GM18858 (cell line): Measurements from ENCODE around the gene ASIC3.
A peak's percentile ranks its signal among the peaks of the same experiment; 100 is the strongest.

Experiments
- ATAC-seq: cut with Tn5 transposase; IDR thresholded peaks from one replicate; pipeline ENCODE4 v1.9.1; 2021; ENCODE audit not compliant: unreplicated experiment

Gene ASIC3

DNA sequence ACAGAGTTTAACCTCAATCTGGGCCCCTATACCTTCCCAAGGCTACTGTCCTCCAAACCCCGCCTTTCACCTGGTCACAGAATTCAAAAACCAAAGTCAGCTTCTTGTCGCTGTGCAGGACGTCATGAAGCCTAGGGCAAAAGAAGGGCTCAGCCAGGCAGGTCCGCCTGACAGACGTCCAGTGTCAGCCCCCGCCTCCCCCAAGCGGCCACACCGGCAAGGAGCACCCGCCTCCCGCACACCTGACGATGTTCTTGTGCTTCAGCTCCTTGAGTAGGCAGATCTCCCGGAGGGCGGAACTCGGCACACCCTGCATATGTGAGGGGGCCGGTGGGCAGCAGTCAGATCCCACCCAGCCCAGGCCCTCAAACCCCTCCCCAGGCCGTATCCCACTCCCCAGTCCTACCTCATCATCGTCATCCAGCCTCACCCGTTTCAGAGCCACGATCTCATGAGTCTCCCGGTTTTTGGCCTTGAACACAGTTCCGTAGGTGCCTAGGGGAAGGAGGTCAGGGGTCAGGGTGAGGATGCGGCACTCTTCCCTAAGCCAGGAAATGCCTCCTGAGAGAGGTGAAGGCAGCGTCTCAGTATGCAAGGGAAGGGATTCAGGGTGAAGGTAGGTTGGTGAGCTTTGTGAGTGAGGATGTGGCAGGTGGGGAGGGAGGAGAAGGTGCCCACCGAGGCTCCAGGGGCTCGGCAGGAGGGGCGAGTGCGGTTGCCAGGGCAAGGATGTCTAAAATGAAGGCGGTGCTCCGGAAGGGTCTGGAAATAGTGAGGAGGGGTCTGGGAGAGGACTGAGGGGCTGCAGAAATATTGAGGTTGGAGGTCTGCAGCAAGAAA, 8.6 kb downstream of the ASIC3 start:
- no peak for ATAC-seq

GRCh38 chr7:151057506-151057988, 9.2 kb downstream of the ASIC3 start, which contains the start of gene CDK5:
TSS of gene CDK5 (minus strand) at chr7:151057897. CDS start at chr7:151057848, 49 bp downstream.
- ATAC-seq: peak; percentile 11

GRCh38 chr7:151057989-151058780, 9.9 kb downstream of the ASIC3 start:
- peak; percentile 81 for ATAC-seq

GRCh38 chr7:151058781-151059366, 10.5 kb downstream of the ASIC3 start:
- no peak for ATAC-seq

GRCh38 chr7:151059367-151060112, 11.2 kb downstream of the ASIC3 start, which contains the start of gene SLC4A2:
TSS of gene SLC4A2 (plus strand) at chr7:151059589. CDS start at chr7:151061988, 2,399 bp downstream.
- ATAC-seq: no peak

DNA sequence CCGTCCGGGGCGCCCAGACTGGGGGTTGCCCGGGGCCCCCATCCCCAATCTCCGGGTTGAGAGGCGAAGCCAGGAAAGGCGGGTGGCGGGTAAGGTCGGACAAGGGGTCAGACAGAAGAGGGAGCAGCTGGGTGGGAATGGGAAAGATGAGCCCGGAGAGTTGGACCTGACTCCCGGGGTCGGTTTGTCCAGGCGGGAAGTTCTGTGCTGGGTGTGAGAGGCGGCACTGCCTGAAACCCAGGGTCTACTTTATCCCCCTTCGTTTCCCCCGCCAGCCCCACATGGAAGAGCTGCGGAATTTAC, 11.7 kb downstream of the ASIC3 start:
- no peak for ATAC-seq

- ATAC-seq: no peak
Observed at GRCh38 chr7:151060416-151061212, 12.3 kb downstream of the ASIC3 start.

- no peak for ATAC-seq
Observed at GRCh38 chr7:151061213-151062110, 13.1 kb downstream of the ASIC3 start.

GRCh38 chr7:151062111-151062398, 13.7 kb downstream of the ASIC3 start:
- ATAC-seq: no peak

DNA sequence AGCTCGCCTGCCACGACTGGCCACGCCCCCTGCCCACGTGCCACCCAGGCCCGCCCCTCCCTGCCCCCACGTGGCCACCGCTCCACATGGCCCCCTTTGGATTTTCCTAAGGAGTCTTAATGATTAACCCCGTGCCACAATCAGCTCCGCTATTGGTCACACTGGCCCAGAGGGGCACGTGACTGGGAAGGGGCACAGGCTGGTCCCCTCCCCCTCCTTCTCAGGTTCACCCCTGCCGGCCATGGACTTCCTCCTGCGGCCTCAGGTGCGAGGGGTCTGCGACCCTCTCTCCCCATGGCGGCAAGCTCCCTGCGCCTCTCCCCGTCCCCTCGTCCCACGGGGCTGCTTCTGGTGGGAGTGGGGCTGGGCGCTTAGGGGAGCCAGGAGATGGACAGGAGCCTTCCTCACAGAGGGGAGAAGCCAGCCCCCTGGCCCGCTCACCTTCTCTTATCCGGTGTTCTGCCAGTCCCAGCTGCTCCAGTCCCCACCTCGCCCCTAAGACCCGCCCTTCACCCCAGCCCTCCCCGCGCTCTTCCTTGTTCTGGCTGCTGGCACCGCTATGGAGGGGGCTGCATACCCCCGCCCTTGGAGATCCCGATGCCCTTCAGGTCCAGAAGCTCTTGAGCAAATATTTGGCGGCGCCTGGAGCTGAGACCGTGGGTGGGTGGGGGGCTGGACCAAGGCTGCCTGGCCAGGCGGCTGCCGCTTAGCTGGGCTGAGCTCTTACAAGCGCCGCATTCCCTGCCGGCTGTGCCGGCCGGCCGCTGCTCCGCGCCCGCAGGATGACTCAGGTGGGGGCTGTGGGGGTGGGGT, 14.3 kb downstream of the ASIC3 start:
- ATAC-seq: no peak

GRCh38 chr7:151063212-151063561, 14.9 kb downstream of the ASIC3 start:
- no peak for ATAC-seq

- no peak for ATAC-seq
Observed at GRCh38 chr7:151064454-151064853, 16.1 kb downstream of the ASIC3 start.

DNA sequence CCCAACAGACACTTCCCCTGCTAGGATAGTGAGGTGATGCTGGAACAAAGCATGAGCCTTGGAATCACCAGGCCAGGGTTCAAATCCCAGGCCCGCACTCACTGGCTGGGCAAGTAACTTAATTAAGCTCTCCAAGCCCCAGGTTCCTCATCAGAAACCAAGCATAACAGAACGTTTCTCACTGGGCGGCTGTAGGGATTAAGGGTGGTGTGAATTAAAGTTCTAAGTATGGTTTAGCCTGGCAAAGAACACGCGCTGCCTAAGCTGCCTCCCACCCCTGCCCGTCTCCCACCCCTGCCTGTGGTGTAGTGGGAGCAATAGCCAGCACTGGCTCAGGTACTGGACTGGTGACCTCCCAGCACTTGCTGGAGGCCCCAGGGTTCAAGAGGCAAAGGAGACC, 16.7 kb downstream of the ASIC3 start:
- ATAC-seq: no peak

DNA sequence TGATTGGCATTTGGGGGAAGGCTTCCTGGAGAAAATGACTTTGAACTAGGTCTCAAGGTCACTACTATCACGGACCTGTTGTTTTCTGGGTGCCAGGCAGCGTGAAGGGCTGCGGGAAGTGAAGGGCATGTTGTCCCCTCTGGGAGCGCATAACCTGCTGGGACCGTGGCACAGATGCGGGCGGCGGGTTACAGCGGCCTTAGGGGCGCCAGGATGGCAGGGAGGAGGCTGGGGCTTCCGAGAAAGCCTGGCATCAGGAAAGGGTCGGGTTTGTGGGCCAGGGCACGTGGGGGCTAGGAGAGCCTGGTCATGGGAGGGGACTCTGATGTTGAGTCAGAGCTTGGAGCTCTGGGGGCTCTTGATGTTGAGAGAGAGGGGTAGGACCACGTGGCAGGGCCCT, 17.2 kb downstream of the ASIC3 start:
- ATAC-seq: no peak

DNA sequence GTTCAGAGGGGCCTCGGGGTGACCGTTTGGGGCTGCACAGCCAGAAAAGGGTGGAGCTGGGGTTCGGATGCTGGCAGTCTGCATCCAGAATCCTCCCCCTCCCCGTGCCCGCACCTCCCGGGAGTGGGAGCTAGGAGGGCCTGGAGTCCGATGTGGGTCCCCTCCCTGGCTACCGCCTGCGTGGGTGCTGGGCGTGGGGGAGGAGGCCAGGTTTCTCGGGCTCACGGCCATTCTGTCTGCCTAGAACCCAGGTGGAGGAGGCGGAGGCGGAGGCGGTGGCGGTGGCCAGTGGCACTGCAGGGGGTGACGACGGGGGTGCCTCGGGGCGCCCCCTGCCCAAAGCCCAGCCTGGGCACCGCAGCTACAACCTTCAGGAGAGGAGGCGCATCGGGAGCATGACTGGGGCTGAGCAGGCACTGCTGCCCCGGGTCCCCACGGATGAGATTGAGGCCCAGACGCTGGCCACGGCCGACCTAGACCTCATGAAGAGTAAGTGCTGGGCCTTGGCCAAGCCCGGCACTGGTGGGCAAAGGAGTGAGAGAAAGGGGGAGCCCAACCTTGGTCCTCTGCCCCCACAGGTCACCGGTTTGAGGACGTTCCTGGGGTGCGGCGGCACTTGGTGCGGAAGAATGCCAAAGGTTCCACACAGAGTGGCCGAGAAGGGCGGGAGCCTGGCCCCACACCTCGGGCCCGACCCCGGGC, 18.1 kb downstream of the ASIC3 start:
- ATAC-seq: no peak

DNA sequence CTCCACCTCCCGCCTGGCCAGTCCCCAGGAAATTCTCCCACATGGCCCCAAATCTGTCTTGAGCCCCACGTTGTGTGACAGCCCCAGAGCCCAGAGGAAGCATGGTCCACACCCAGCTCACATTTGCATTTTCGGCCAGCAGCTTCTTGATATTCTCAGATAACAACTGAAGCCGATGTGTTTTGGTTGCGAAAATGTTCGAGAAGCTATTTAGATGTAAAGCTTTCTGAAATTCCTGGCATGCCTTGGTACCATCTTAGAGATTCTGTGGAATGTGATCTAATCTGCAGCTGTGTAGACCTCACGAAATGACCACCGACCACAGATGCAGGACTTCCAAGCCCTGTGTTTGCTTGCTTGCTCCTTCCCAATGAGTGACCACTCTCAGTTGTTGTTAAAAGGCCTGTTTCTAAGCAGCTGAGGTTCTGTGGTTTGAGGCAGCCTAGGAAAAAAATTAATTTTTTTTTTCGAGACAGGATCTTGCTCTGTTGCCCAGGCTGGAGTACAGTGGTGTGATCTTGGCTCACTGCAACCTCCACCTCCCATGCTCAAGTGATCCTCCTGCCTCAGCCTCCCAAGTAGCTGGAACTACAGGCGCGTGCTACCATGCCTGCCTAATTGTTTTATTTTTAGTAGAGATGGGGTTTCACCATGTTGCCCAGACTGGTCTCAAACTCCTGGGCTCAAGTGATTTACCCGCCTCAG, 19.9 kb downstream of the ASIC3 start:
- no peak for ATAC-seq

- ATAC-seq: no peak
Observed at GRCh38 chr7:151069841-151070573, 21.7 kb downstream of the ASIC3 start.
